H9 (cell line): Measurements from ENCODE around the gene SLC12A8. TPM values are rescaled to one million over a fixed set of nuclear protein-coding genes. Genes with fewer than 3 reads are reported as not detected.

Experiments
- DNase-seq: peaks from one replicate; pipeline ENCODE4 v3.0.0-alpha.2; 2017
- H2AFZ ChIP-seq: one replicate; pipeline ENCODE4 v1.6.1; 2013; ENCODE audit warnings: mild to moderate bottlenecking, low read length, control low read depth, moderate library complexity
- H2AK5ac ChIP-seq: 2 replicates; pipeline ENCODE4 v1.6.1; 2013; ENCODE audit warnings: low read length, control low read depth, mixed read lengths; ENCODE audit not compliant: insufficient read length
- H2BK120ac ChIP-seq: one replicate; pipeline ENCODE4 v1.6.1; 2013; ENCODE audit warnings: low read depth, mild to moderate bottlenecking, low read length, control low read depth, inconsistent platforms; ENCODE audit not compliant: poor library complexity, severe bottlenecking
- H2BK12ac ChIP-seq: 2 replicates; pipeline ENCODE4 v1.6.1; 2013; ENCODE audit warnings: low read length, control low read depth, mixed read lengths, low read depth; ENCODE audit not compliant: insufficient read length
- H2BK15ac ChIP-seq: 2 replicates; pipeline ENCODE4 v1.6.1; 2013; ENCODE audit warnings: low read depth, low read length, control low read depth
- H2BK20ac ChIP-seq: one replicate; pipeline ENCODE4 v1.6.1; 2013; ENCODE audit warnings: low read depth, mild to moderate bottlenecking, low read length, control low read depth, inconsistent platforms; ENCODE audit not compliant: poor library complexity, severe bottlenecking
- H2BK5ac ChIP-seq: 2 replicates; pipeline ENCODE4 v1.6.1; 2013; ENCODE audit warnings: low read length, control low read depth, mixed read lengths; ENCODE audit not compliant: insufficient read length
- H3K14ac ChIP-seq: 2 replicates; pipeline ENCODE4 v1.6.1; 2013; ENCODE audit warnings: low read length, control low read depth; ENCODE audit not compliant: insufficient read depth
- H3K18ac ChIP-seq: 2 replicates; pipeline ENCODE4 v1.6.1; 2013; ENCODE audit warnings: low read depth, mild to moderate bottlenecking, mixed read lengths, low read length, control low read depth; ENCODE audit not compliant: insufficient read length
- H3K23ac ChIP-seq: 2 replicates; pipeline ENCODE4 v1.6.1; 2013; ENCODE audit warnings: low read length, control low read depth, mixed read lengths, low read depth; ENCODE audit not compliant: insufficient read length
- H3K23me2 ChIP-seq: 2 replicates; pipeline ENCODE4 v1.6.1; 2013; ENCODE audit warnings: low read depth, mild to moderate bottlenecking, mixed read lengths, low read length, control low read depth; ENCODE audit not compliant: insufficient read length, poor library complexity, severe bottlenecking
- H3K27ac ChIP-seq: 2 replicates; pipeline ENCODE4 v1.5.1; 2013; ENCODE audit warnings: low read length, control low read depth, mixed read lengths, low read depth; ENCODE audit not compliant: insufficient read length
- H3K27me3 ChIP-seq: 2 replicates; pipeline ENCODE4 v1.6.1; 2013; ENCODE audit warnings: low read length, control low read depth, inconsistent platforms; ENCODE audit not compliant: insufficient read depth
- H3K4ac ChIP-seq: 2 replicates; pipeline ENCODE4 v1.6.1; 2013; ENCODE audit warnings: low read depth, mild to moderate bottlenecking, control low read depth, inconsistent platforms, low read length, moderate library complexity
- H3K4me1 ChIP-seq: 2 replicates; pipeline ENCODE4 v1.6.1; 2013; ENCODE audit warnings: low read length, control low read depth, inconsistent platforms; ENCODE audit not compliant: insufficient read depth
- H3K4me2 ChIP-seq: 2 replicates; pipeline ENCODE4 v1.6.1; 2013; ENCODE audit warnings: low read length, control low read depth, mixed read lengths; ENCODE audit not compliant: insufficient read length, insufficient read depth
- H3K56ac ChIP-seq: 2 replicates; pipeline ENCODE4 v1.6.1; 2013; ENCODE audit warnings: low read depth, mild to moderate bottlenecking, mixed read lengths, low read length, control low read depth; ENCODE audit not compliant: insufficient read length
- H3K79me1 ChIP-seq: 2 replicates; pipeline ENCODE4 v1.6.1; 2013; ENCODE audit warnings: low read depth, mild to moderate bottlenecking, moderate library complexity, low read length, control low read depth, inconsistent platforms; ENCODE audit not compliant: insufficient read depth, poor library complexity, severe bottlenecking
- H3K79me2 ChIP-seq: 2 replicates; pipeline ENCODE4 v1.6.1; 2013; ENCODE audit warnings: low read length, control low read depth, inconsistent platforms; ENCODE audit not compliant: insufficient read depth
- H3K9ac ChIP-seq: 2 replicates; pipeline ENCODE4 v1.6.1; 2013; ENCODE audit warnings: low read length, control low read depth, mixed read lengths; ENCODE audit not compliant: insufficient read length; ENCODE audit errors: extremely low read depth
- H3K9me3 ChIP-seq: one replicate; pipeline ENCODE4 v1.6.1; 2013; ENCODE audit warnings: low read depth, low read length, inconsistent platforms; ENCODE audit not compliant: control insufficient read depth
- H3T11ph ChIP-seq: one replicate; pipeline ENCODE4 v1.6.1; 2013; ENCODE audit warnings: mild to moderate bottlenecking, low read length, control low read depth, inconsistent platforms
- H4K20me1 ChIP-seq: one replicate; pipeline ENCODE4 v1.6.1; 2013; ENCODE audit not compliant: control insufficient read depth, insufficient read length, insufficient read depth
- H4K5ac ChIP-seq: 2 replicates; pipeline ENCODE4 v1.6.1; 2013; ENCODE audit warnings: low read depth, mild to moderate bottlenecking, mixed read lengths, low read length, control low read depth; ENCODE audit not compliant: insufficient read length
- H4K8ac ChIP-seq: replicated peaks from 2 replicates; pipeline ENCODE4 v1.6.1; 2013; ENCODE audit warnings: low read length, control low read depth, mixed read lengths, low read depth; ENCODE audit not compliant: insufficient read length
- H4K91ac ChIP-seq: 2 replicates; pipeline ENCODE4 v1.6.1; 2013; ENCODE audit warnings: low read depth, mild to moderate bottlenecking, moderate library complexity, mixed read lengths, low read length, control low read depth; ENCODE audit not compliant: insufficient read length
- H3K27ac Mint-ChIP-seq, 3 experiments: 2 replicates in 2 of 3; 3 replicates in 1 of 3; pipeline ENCODE4 v1.8.0; 2020 to 2021; ENCODE audit warnings: mixed read lengths in 3 of 3, mild to moderate bottlenecking in 1 of 3, moderate library complexity in 1 of 3
- H3K27me3 Mint-ChIP-seq: 2 replicates; pipeline ENCODE4 v1.8.0; 2021; ENCODE audit warnings: low read depth, mild to moderate bottlenecking, moderate library complexity, mixed read lengths
- H3K36me3 Mint-ChIP-seq, 3 experiments: 2 replicates in 2 of 3; 3 replicates in 1 of 3; pipeline ENCODE4 v1.8.0; 2020 to 2021; ENCODE audit warnings: low read depth in 3 of 3, mixed read lengths in 3 of 3; ENCODE audit not compliant: insufficient read depth in 1 of 3
- H3K4me1 Mint-ChIP-seq, 2 experiments: 2 replicates each; pipeline ENCODE4 v1.8.0; 2020; ENCODE audit warnings: mixed read lengths in 2 of 2
- H3K4me3 Mint-ChIP-seq, 2 experiments: 2 replicates in 1 of 2; 3 replicates in 1 of 2; pipeline ENCODE4 v1.8.0; 2020 to 2021; ENCODE audit warnings: mild to moderate bottlenecking in 2 of 2, mixed read lengths in 2 of 2, moderate library complexity in 1 of 2
- H3K9me3 Mint-ChIP-seq, 2 experiments: 2 replicates in 1 of 2; 3 replicates in 1 of 2; pipeline ENCODE4 v1.8.0; 2020; ENCODE audit warnings: mild to moderate bottlenecking in 2 of 2, mixed read lengths in 2 of 2, moderate library complexity in 1 of 2
- WGBS: extraction: QIAGEN DNeasy Blood & Tissue Kit; methylation state at CpG from one replicate; pipeline ENCODE4 v1.1.7; 2013; ENCODE audit warnings: missing lambda C conversion rate, low lambda C conversion rate, mixed read lengths; ENCODE audit not compliant: insufficient read length; ENCODE audit errors: extremely low coverage; 5-methylcytosine and 5-hydroxymethylcytosine counted together
- total RNA-seq: library from RNA; stranded (reverse); gene quantifications from 2 replicates; pipeline ENCODE4 v1.2.1, GENCODE V29; 2021
- TF ChIP-seq, protein P1 (sequence below): fragments of 200-600 bp; sonication (generic); conservative IDR thresholded peaks from 3 replicates; pipeline ENCODE4 v1.8.0; 2021; ENCODE audit warnings: antibody characterized with exemption, mild to moderate bottlenecking

SLC12A8 gene
- total RNA-seq, 1 experiment from 2014 or later: 8.2 TPM

DNA sequence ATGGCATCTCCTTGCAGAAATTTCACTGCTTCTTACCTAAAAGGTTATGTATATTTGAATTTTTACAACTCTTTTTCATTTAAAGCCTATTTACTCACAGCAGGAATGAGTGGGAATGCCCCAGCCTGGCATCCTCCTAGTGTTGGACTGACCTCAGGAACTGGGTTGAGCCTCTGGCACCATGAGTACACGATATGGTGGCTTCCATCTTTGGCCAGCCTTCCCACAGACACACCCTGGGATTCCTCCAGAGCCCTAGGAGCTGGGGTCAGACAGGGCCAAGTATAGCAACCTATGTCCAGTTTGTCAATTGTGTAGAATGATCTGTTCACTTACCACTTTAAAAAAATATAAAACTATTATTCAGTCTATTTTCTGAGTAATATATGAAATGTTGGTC is 99.6 kb downstream of the SLC12A8 start:
- Histone ChIP-seq H3K9me3 (no peaks in the 10 kb centered on the region), H3K4me1 (no peaks in the 10 kb centered on the region), H3K23ac (no peak overlapping the region), H2BK120ac (no peak overlapping the region), H4K91ac (no peak overlapping the region), H2BK15ac (no peak overlapping the region), H3K23me2 (no peaks in the 10 kb centered on the region), H2AFZ (no peak overlapping the region), H2BK5ac (no peak overlapping the region), H3K27ac (no peak overlapping the region), H3K79me1 (no peaks in the 10 kb centered on the region), H3K18ac (no peak overlapping the region), H2AK5ac (no peak overlapping the region), H3K4me2 (no peak overlapping the region), H2BK12ac (no peak overlapping the region), H3K79me2 (no peaks in the 10 kb centered on the region), H3K9ac (no peak overlapping the region), H4K5ac (no peak overlapping the region), H3K27me3 (no peaks in the 10 kb centered on the region), H4K20me1 (no peaks in the 10 kb centered on the region), H3T11ph (no peak overlapping the region), H3K4ac (no peak overlapping the region), H3K56ac (no peak overlapping the region), H2BK20ac (no peak overlapping the region), H3K14ac (no peak overlapping the region), H4K8ac (no peak overlapping the region)
- H3K9me3 Mint-ChIP-seq: no peaks in the 10 kb centered on the region; a peak in 1 of 5 replicates
- DNase-seq: no peak
- H3K27me3 Mint-ChIP-seq: no peaks in the 10 kb centered on the region
- TF ChIP-seq, protein P1, sequence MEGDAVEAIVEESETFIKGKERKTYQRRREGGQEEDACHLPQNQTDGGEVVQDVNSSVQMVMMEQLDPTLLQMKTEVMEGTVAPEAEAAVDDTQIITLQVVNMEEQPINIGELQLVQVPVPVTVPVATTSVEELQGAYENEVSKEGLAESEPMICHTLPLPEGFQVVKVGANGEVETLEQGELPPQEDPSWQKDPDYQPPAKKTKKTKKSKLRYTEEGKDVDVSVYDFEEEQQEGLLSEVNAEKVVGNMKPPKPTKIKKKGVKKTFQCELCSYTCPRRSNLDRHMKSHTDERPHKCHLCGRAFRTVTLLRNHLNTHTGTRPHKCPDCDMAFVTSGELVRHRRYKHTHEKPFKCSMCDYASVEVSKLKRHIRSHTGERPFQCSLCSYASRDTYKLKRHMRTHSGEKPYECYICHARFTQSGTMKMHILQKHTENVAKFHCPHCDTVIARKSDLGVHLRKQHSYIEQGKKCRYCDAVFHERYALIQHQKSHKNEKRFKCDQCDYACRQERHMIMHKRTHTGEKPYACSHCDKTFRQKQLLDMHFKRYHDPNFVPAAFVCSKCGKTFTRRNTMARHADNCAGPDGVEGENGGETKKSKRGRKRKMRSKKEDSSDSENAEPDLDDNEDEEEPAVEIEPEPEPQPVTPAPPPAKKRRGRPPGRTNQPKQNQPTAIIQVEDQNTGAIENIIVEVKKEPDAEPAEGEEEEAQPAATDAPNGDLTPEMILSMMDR: no peak
- H3K4me3 Mint-ChIP-seq: no peak overlapping the region
- H3K4me1 Mint-ChIP-seq: peaks cover 26 to 29% of the 10 kb centered on the region in 2 experiments
- no peak overlapping the region for H3K27ac Mint-ChIP-seq
- WGBS: no CpG with 5 or more reads among the region's 1 CpG
- H3K36me3 Mint-ChIP-seq: no peaks in the 10 kb centered on the region
